ENCODE measurements around the gene GPATCH1.
"Not testable (repeated sequence)": the region's sequence is repeated elsewhere in the genome, so short reads cannot be mapped to it uniquely, and the experiment has no call there.

GPATCH1 gene

GRCh38 chr19:33080761-33081681 is at the start of gene GPATCH1:
Gene GPATCH1 (plus strand): TSS chr19:33081181. CDS start chr19:33081194, 13 bp downstream.
- TF ChIP-seq JUND (IDR thresholded peaks at IDR 0.05; ENCODE audit: low read depth): no peak
- peak; percentile 65 to 86 for DNase-seq (ENCODE audit: low read depth in 1 of 2, low spot score in 1 of 2)
- in situ Hi-C loops (cut with HindIII; ENCODE audit: low pct_unique_long_range_greater_than_20kb, low sequenced_read_pairs): no loop called here

- no peak for TF ChIP-seq JUND (IDR thresholded peaks at IDR 0.05; ENCODE audit: low read depth)
- DNase-seq (ENCODE audit: low read depth in 1 of 2, low spot score in 1 of 2): no peak
- in situ Hi-C loops (cut with HindIII; ENCODE audit: low pct_unique_long_range_greater_than_20kb, low sequenced_read_pairs): no loop called here
Observed at GRCh38 chr19:33032218-33032781, 48.7 kb upstream of the GPATCH1 start.

GRCh38 chr19:33035461-33035860 is 45.5 kb upstream of the GPATCH1 start:
- no peak for DNase-seq (ENCODE audit: low read depth in 1 of 2, low spot score in 1 of 2)
- no peak for TF ChIP-seq JUND (IDR thresholded peaks at IDR 0.05; ENCODE audit: low read depth)
- in situ Hi-C loops (cut with HindIII; ENCODE audit: low pct_unique_long_range_greater_than_20kb, low sequenced_read_pairs): no loop called here

- DNase-seq (ENCODE audit: low read depth in 1 of 2, low spot score in 1 of 2); in situ Hi-C loops (cut with HindIII; ENCODE audit: low pct_unique_long_range_greater_than_20kb, low sequenced_read_pairs): not testable (repeated sequence)
Observed at GRCh38 chr19:33036370-33037167, 44.4 kb upstream of the GPATCH1 start.

- in situ Hi-C loops (cut with HindIII; ENCODE audit: low pct_unique_long_range_greater_than_20kb, low sequenced_read_pairs); DNase-seq (ENCODE audit: low read depth in 1 of 2, low spot score in 1 of 2): not testable (repeated sequence)
Observed at GRCh38 chr19:33037168-33038025, 43.6 kb upstream of the GPATCH1 start.

- in situ Hi-C loops (cut with HindIII; ENCODE audit: low pct_unique_long_range_greater_than_20kb, low sequenced_read_pairs): no loop called here
- no peak for TF ChIP-seq JUND (IDR thresholded peaks at IDR 0.05; ENCODE audit: low read depth)
- DNase-seq (ENCODE audit: low read depth in 1 of 2, low spot score in 1 of 2): no peak
Observed at GRCh38 chr19:33039108-33039599, 41.8 kb upstream of the GPATCH1 start.

- in situ Hi-C loops (cut with HindIII; ENCODE audit: low pct_unique_long_range_greater_than_20kb, low sequenced_read_pairs): no loop called here
- no peak for TF ChIP-seq JUND (IDR thresholded peaks at IDR 0.05; ENCODE audit: low read depth)
- no peak for DNase-seq (ENCODE audit: low read depth in 1 of 2, low spot score in 1 of 2)
Observed at GRCh38 chr19:33039815-33040214, 41.2 kb upstream of the GPATCH1 start.

- peak in 1 of 2 experiments; percentile 40 for DNase-seq (ENCODE audit: low read depth in 1 of 2, low spot score in 1 of 2)
- in situ Hi-C loops (cut with HindIII; ENCODE audit: low pct_unique_long_range_greater_than_20kb, low sequenced_read_pairs): no loop called here
- TF ChIP-seq JUND (IDR thresholded peaks at IDR 0.05; ENCODE audit: low read depth): no peak
Observed at GRCh38 chr19:33040994-33041827, 39.8 kb upstream of the GPATCH1 start.

GRCh38 chr19:33041828-33042160 is 39.2 kb upstream of the GPATCH1 start:
- in situ Hi-C loops (cut with HindIII; ENCODE audit: low pct_unique_long_range_greater_than_20kb, low sequenced_read_pairs); DNase-seq (ENCODE audit: low read depth in 1 of 2, low spot score in 1 of 2): not testable (repeated sequence)

GRCh38 chr19:33047422-33047821 is 33.6 kb upstream of the GPATCH1 start:
- in situ Hi-C loops (cut with HindIII; ENCODE audit: low pct_unique_long_range_greater_than_20kb, low sequenced_read_pairs): no loop called here
- TF ChIP-seq JUND (IDR thresholded peaks at IDR 0.05; ENCODE audit: low read depth): no peak
- DNase-seq (ENCODE audit: low read depth in 1 of 2, low spot score in 1 of 2): peak in 1 of 2 experiments; percentile 64

All from T47D (cell line).